ENCODE data around the gene MPZL2. TPM values are rescaled to one million over a fixed set of nuclear protein-coding genes. Genes with fewer than 3 reads are reported as not detected.

Gene MPZL2
- total and polyA plus RNA-seq, 2 of the 13 experiments (the other 11 are each of a cell fraction or from before 2014, with no cell fraction given), result 27.9 to 53.7 TPM

GRCh38 chr11:118234833-118235232, 29.3 kb downstream of the MPZL2 start (continued):
- TF ChIP-seq E2F2 (CRISPR knock-in tag; IDR thresholded peaks at IDR 0.05; ENCODE audit: borderline replicate concordance), result no peak
- TF ChIP-seq ATF3 (CRISPR knock-in tag; IDR thresholded peaks at IDR 0.05), result no peak
- no peak for TF ChIP-seq TFE3 (CRISPR knock-in tag; IDR thresholded peaks at IDR 0.05)
- no peak for TF ChIP-seq CEBPG (CRISPR knock-in tag; IDR thresholded peaks at IDR 0.05)
- no peak for TF ChIP-seq ZNF503 (CRISPR knock-in tag; IDR thresholded peaks at IDR 0.05)
- no peak for TF ChIP-seq SMAD1 (CRISPR knock-in tag; IDR thresholded peaks at IDR 0.05; ENCODE audit: borderline replicate concordance, low read depth)
- no peak for TF ChIP-seq ZNF264 (CRISPR knock-in tag; IDR thresholded peaks at IDR 0.05)
- no peak for TF ChIP-seq CSRNP1 (CRISPR knock-in tag; IDR thresholded peaks at IDR 0.05)
- no peak for TF ChIP-seq ZNF556 (CRISPR knock-in tag; IDR thresholded peaks at IDR 0.05; ENCODE audit: borderline replicate concordance)
- no peak for TF ChIP-seq ZNF746 (CRISPR knock-in tag; IDR thresholded peaks at IDR 0.05)
- no peak for TF ChIP-seq ARNTL (CRISPR knock-in tag; IDR thresholded peaks at IDR 0.05)
